ENCODE results near the gene SYPL2. TPM values are rescaled to one million over a fixed set of nuclear protein-coding genes. Genes with fewer than 3 reads are reported as not detected.

SYPL2 gene
- total RNA-seq = under 1 TPM in 3 of 4 donors, not detected in 1; 0.15 to 0.79 (median 0.19) TPM

DNA sequence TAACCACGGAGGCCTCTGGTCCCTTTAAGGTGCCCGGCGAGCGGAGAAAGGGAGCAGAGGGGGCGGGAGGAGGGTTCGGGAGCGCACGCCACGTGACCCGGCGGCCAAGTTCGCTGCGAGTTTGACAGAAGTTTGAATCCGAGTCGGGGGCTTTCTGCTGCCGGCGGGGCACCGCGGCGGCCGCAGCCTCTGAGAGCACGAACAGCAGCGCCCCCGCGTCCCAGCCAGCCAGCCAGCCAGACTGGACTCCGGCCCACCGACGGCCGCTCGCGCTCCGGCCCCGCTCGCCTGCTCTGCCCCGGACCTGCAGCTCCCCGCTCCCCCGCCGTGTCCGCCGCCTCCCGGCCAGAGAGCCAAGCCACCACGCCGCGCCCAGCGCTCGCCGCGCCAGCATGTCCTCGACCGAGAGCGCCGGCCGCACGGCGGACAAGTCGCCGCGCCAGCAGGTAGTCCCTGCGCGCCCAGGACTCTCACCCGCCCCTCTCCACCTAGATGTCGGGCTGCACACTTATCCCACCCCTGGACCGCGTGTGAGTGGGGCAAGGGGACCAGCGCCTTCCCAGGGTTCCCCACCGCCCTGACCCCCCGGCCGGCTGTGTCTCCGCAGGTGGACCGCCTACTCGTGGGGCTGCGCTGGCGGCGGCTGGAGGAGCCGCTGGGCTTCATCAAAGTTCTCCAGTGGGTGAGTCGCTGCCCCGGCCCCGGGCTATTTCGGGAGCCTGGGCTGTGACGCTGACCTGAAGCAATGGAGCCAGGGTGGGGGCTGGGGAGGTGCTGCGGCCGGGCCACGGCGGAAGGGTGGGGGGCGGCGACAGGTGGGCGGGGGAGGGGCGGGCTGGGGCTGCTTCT lies at the start of gene SYPL2:
Gene SYPL2 (plus strand): TSS at position 95 of the 849 bp plus-strand sequence. CDS start 298 bp downstream, at position 393.
- intact Hi-C loops (cut with DNase I) = no loop called here
- TF ChIP-seq POLR2A (IDR thresholded peaks at IDR 0.05) = no peak
- TF ChIP-seq, protein P1, sequence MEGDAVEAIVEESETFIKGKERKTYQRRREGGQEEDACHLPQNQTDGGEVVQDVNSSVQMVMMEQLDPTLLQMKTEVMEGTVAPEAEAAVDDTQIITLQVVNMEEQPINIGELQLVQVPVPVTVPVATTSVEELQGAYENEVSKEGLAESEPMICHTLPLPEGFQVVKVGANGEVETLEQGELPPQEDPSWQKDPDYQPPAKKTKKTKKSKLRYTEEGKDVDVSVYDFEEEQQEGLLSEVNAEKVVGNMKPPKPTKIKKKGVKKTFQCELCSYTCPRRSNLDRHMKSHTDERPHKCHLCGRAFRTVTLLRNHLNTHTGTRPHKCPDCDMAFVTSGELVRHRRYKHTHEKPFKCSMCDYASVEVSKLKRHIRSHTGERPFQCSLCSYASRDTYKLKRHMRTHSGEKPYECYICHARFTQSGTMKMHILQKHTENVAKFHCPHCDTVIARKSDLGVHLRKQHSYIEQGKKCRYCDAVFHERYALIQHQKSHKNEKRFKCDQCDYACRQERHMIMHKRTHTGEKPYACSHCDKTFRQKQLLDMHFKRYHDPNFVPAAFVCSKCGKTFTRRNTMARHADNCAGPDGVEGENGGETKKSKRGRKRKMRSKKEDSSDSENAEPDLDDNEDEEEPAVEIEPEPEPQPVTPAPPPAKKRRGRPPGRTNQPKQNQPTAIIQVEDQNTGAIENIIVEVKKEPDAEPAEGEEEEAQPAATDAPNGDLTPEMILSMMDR (IDR thresholded peaks at IDR 0.05) = no peak
- Histone ChIP-seq H3K27ac (peak within 1 kb of the TSS in 3 of 4 donors; percentile 65 to 76 (median 70)), H3K4me3 (peak within 1 kb of the TSS; percentile 35 to 67 (median 57)), H3K9me3 (no peaks in the 10 kb centered on the region), H3K4me1 (peaks cover 9 to 23% (median 16%) of the 10 kb centered on the region in 3 donors), H3K36me3 (no peaks in the 10 kb centered on the region), H3K27me3 (peaks cover 0 to 100% (median 14%) of the 10 kb centered on the region in 4 donors)
- 0% methylated on average over 10 of the region's 88 CpGs; no CpG with 5 or more reads in 1 of the 2 donors for WGBS, 2 donors
- DNase-seq = no peak

DNA sequence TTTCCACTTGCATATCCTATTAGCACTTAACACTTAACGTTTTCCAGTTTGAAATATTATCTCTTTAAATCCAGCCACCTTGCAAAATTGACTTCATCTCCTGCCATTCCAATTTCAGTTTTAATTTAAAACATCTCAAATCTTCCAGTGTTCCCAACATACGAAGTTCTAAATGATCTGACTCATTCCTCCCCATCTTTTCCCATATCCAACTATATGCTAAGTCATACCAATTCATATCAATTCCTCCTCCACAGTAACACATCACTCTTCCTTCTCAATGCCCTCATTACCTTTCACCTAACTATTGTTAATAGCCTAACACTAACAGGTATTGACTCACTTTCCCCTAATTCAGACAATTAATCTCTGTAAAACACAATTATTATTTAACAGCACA lies 42.8 kb upstream of the SYPL2 start:
- Histone ChIP-seq H3K36me3 (peaks cover 0 to 39% (median 7%) of the 10 kb centered on the region in 3 donors), H3K9me3 (no peaks in the 10 kb centered on the region), H3K27ac (peak overlapping the region in 1 of 4 donors; percentile 94), H3K4me1 (peaks cover 10 to 44% (median 27%) of the 10 kb centered on the region in 3 donors), H3K27me3 (no peaks in the 10 kb centered on the region), H3K4me3 (no peak overlapping the region)
- WGBS, 2 donors = 45 to 53% methylated on average over 2 of the region's 2 CpGs
- TF ChIP-seq, protein P1 (IDR thresholded peaks at IDR 0.05) = no peak
- TF ChIP-seq POLR2A (IDR thresholded peaks at IDR 0.05) = no peak
- intact Hi-C loops (cut with DNase I) = no loop called here
- DNase-seq = no peak

DNA sequence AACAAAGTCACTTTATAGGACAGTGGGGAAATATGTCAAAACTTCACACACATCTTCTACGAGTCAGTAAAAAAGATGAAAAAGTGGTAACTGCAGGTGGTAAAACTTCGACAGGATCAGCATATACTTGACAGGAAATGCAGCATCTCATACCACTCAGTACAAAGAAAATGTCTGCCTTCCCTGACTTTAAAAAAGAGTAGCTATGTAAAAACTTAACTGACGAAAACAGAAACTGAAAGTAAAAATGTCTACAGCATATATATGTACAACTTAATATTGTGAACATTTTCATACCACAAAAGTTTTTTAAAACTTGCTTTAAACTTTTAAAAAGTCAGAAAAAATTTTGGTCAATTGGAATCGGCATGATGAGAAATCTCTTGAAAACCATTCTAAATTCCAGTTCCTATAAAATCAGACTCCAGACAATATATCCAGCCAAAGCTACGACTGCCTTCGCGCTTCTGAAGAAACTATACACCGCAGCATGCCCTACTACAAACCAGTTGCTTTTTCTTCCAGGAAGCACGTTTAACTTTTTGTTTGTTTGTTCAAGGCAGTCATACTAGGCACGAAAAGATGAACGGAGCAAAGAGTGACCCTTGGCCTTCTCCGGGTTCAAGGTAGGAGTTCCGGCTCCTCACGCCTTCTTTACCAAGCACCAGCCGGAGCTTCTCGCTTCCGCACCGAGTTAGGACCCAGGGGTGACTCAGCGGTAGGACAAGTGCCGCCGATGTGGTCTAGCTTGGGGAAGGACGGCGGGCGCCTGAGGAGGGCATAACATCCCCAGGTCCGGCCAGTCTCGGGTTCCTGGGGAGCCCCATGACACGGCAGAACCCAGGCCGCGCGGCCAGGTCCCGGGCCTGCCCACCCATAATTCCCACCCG lies 40.7 kb upstream of the SYPL2 start:
- intact Hi-C loops (cut with DNase I) = no loop called here
- no peak for DNase-seq

DNA sequence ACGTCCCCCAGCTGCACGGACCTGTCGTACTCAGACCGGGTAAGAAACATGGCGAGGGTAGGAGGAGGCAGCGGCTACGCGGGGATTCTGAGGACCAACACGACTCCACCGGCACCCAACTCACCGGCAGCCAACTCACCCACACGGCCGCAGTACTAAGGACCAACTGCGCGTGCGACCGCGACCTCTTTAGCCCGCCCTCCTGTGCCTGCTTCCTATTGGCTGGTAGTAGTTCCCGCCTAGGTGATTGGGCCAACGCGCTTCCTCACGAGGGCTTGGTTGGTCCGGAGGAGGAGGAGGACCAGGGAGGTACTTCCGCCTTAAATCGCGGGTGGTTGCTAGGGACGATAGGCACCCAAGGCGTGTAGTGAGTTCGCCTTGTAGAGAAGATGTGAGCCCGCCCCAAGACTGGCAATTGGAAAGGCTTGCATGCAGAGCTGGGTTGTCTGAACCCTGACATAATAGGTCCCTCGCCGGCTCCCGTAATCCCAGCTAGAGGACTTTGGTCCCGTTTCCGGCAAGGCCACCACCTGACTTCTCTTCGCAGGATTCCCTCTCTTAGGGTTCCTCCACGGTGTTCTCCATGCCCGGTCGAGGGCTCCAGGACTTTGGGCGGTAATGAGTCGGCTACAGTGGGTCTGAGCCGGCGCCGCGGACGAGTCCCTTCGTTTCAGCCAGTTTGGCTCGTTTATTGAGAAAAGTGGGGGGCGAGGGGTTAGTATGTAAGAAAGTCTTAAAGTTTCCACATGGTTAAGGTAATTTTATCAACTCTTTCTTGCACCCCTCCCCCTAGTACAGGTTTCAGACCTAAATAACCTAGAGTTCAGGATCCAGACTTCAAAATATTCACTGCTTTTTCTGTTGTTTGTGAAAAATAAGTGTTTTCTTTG lies 39.8 kb upstream of the SYPL2 start, which contains the start of gene PSMA5:
Gene PSMA5 (minus strand): TSS at position 168 of the 890 bp plus-strand sequence. CDS start 118 bp downstream, at position 50.
- 0 to 1% methylated on average over 18 to 26 of the region's 50 CpGs for WGBS, 2 donors
- no peaks in the 10 kb centered on the region for H3K9me3 ChIP-seq
- H3K4me1 ChIP-seq = peaks cover 10 to 44% (median 27%) of the 10 kb centered on the region in 3 donors
- peak; percentile 96 for DNase-seq
- TF ChIP-seq, protein P1 (IDR thresholded peaks at IDR 0.05) = no peak
- TF ChIP-seq POLR2A (IDR thresholded peaks at IDR 0.05) = peak in 3 of 4 donors; percentile 33 to 89 (median 82)
- intact Hi-C loops (cut with DNase I) = no loop called here
- H3K27me3 ChIP-seq = no peaks in the 10 kb centered on the region
- peak within 1 kb of the TSS; percentile 87 to 94 (median 91) for H3K27ac ChIP-seq
- H3K4me3 ChIP-seq = peak within 1 kb of the TSS; percentile 77 to 89 (median 82)
- peaks cover 0 to 8% (median 0%) of the 10 kb centered on the region in 3 donors for H3K36me3 ChIP-seq

More for the DNA sequence above, 40.7 kb upstream of the SYPL2 start:
- H3K27me3 ChIP-seq = no peaks in the 10 kb centered on the region
- no peaks in the 10 kb centered on the region for H3K9me3 ChIP-seq
- peaks cover 10 to 44% (median 27%) of the 10 kb centered on the region in 3 donors for H3K4me1 ChIP-seq
- H3K36me3 ChIP-seq = peaks cover 0 to 17% (median 7%) of the 10 kb centered on the region in 3 donors
- peak overlapping the region; percentile 77 to 89 (median 82) for H3K4me3 ChIP-seq
- 1 to 2% methylated on average over 19 to 22 of the region's 32 CpGs for WGBS, 2 donors
- peak overlapping the region; percentile 87 to 94 (median 91) for H3K27ac ChIP-seq
- TF ChIP-seq, protein P1 (IDR thresholded peaks at IDR 0.05) = no peak
- TF ChIP-seq POLR2A (IDR thresholded peaks at IDR 0.05) = no peak

Data from esophagus squamous epithelium (tissue), 5 donors.